SW480 (cell line): ENCODE results near the gene APMAP.

Experiments
- DNase-seq: peaks from one replicate; pipeline ENCODE4 v3.0.0-alpha.2; 2016; ENCODE audit warnings: low spot score

The APMAP gene

DNA sequence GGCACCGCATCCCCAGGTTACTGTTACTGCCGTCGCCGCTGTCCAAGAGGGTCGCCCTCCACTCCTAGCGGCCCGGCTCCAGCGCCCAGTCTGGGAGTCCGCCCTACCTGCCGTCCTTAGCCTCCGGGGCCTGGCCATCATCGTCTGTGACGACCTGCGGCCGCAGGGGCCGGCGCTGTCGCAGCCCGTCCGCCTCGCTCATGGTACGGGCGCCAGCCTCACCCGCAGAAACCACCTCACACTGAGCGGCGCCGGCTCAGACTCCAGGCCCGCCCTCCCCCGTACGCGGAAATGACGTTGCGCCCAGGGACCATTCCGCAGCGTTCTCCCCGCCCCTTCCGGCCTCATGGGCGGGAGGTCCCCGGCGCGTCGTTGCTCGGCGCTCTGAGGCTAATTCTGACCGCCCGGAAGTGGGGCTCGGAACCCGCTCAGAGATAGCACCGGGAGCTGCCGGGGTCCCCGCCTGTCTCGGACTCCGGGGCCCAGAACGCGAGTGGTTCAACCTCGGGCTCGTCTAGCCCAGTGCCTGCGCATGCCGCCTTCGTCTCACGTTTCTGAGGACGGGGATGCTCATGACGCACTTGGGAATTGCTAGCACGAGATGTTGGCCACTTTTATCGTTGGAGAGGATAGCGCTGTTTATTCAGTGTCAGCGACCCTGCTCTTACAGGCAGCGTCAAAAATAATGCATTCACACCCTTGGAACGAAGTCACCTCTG, at the start of gene APMAP:
Gene APMAP, minus strand, starts transcription at position 265 of the 719 bp plus-strand sequence. Its CDS starts 63 bp downstream, at position 202.
- DNase-seq: peak; percentile 96

- DNase-seq: no peak
Measured at GRCh38 chr20:25041813-25042530, 49.4 kb upstream of the APMAP start.

DNA sequence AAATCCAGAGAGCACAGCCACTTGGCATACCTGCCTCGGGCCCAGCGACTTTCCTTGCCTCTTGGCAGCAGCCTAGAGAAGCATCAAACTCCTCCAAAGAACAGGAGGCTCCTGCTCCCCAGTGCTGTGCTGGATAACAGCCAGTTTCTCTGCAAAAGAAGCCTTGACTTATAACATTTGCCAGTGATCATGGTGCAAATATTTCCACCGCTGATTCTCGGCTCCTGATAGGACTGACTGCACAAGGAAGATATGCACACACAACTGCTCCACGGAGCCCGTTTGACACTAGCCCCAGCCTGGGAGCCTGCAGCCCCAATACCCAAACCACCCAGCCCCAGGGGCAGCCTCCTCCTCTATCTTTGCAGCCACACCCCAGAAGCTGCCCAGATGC, 47.9 kb upstream of the APMAP start:
- no peak for DNase-seq

GRCh38 chr20:25039697-25040437, 47.3 kb upstream of the APMAP start:
- DNase-seq: no peak

DNA sequence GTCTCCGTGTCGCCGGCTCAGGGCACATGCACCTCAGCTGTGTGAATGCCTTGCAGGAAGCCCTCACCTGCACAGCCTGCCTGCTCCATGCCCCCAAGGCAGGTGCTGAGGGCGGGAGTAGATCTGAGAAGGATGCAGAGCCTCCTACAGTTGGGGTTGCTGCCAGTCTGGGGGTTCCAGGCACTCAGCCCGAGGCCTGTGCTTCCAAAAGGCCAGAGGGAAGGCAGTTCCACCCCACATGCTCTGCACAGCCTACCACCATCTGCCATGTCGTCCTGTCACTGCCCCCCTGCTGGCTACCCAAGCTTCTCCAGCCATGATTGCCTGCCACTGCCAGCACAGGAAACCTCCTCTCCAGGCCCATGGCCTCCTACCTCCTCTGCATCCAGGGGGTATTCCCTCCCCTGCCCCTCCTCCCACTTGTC, 46.1 kb upstream of the APMAP start:
- no peak for DNase-seq

- DNase-seq: no peak
Measured at GRCh38 chr20:25038103-25038410, 45.5 kb upstream of the APMAP start.

GRCh38 chr20:25037288-25038102, 44.9 kb upstream of the APMAP start:
- no peak for DNase-seq

DNA sequence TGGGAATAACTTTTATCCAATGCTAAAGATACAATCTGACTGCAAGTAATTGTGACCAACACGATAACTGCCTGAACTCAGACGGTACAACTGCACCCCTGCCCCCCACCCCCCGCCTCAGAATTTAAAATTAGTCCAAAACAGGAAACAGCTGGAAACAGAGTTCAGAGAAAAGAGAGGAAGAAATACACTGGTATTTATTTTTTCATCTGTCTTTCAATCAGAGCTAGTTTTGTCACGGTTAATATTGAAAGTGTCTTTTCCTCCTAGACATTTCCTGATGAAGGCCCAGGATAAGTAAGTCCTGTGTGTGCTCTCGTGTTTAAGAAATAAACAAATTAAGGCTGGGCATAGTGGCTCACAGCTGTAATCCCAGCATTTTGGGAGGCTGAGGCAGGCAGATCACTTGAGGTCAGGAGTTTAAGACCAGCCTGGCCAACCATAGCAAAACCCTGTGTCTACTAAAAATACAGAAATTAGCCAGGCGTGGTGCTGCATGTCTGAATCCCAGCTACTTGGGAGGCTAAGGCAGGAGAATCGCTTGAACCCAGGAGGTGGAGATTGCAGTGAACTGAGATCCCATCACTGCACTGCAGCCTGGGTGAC, 43.9 kb upstream of the APMAP start:
- DNase-seq: no peak

DNA sequence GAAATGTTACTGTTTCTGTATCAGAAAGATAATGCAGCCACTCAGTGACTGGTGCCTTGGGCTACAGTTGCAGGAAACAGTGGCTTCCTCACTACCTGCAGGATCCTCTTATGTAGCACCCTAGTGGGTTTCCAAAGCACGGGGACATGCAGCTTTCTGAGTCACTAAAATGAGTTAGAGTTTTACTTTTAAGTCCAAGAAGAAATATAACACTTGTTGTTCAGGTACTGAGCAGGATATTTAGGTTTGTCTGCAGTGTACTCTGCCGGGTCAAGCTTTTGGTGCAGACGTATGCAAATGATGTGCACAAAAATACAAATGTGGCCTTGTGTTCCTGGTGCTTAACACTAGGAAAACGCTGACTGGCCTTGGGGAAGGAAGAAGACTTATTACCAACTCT, 43.4 kb upstream of the APMAP start:
- DNase-seq: no peak

DNA sequence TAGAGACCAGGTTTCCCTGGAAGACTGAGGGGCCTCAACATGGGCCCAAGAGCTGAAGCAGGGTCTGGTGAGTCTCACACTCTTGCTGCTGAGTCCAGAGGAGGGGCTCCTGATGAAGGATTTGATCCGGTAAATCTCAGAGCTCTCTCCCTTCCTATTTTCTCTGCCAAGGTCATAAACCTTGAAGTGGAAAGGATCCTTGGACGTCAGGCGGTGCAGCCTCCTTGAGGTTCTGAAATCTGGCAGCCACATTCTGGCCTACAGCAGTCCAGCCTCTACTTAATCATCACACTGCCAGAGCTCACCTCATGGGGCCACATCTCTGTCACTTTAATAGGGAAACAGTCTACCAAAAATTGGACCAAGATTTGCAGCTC, 41.4 kb upstream of the APMAP start:
- DNase-seq: no peak

DNA sequence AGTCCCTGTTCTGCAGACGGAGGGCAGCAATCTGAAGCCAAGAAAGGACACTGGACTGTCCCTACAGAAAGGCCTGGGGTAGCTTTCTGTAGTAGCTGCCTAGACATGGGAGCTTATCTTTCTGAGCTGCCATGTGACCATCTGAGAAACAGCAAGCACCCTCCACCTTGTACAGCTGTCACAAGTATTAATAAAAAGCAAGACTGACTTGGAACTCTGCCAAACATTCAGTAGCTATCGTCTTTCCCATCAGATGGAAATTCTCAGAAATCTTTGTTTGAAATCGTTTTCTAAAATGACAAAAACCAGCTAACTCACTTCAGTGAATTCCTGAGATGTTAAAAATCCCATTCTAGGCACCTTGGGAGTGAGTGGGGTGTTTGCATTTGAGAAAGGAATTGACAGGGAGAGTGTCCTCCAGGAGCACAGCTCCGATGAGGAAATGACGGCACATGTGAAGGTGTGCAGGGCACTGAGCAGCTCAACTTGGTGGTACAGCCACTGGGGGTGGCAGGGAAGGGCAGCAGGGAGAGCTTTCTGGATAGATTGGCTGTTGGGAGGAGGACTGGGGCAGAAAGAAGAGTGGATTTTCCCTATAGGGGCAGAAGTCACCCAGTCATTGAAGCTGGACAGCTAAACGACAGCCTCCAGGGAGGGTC, 40.8 kb upstream of the APMAP start:
- DNase-seq: peak; percentile 38

DNA sequence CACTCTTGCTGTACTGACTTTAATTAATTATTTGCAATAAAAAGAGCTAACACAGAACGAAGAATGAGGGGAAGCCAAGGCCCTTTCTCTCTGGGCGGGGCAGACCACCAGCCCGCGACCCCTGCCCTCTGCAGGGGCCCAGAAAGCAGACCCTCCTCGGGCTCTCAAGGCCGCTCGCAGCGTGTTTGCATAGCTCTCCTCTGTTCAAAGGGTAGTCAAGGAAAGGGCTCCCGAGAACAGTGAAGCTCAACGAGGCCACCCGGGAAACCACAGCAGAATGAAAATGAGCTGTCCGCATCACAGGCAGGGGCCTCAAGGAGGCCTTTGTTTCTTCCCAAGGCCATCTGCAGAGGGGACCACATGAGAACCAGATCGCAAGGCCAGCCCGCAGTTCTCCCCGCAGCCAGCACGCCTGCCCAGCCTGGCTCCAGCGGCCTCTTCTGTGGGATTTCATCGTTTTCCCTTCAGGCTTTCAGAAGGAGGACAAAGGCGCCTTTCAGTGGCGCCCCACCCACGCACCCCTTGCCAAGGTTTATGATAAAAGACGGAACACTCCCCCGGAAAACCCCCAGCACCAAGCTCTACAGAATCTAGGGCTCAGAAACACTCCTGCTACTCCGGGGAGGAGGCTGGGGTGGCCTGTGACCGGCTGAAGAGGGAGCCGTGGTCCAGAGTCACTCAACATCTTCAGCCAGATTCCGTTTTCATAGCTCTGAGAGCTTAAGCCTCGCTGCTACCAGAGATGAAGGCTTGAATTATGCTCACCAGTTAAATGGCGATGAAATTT, 40.1 kb upstream of the APMAP start:
- DNase-seq: peak; percentile 89

GRCh38 chr20:25032065-25032477, 39.5 kb upstream of the APMAP start:
- DNase-seq: no peak

DNA sequence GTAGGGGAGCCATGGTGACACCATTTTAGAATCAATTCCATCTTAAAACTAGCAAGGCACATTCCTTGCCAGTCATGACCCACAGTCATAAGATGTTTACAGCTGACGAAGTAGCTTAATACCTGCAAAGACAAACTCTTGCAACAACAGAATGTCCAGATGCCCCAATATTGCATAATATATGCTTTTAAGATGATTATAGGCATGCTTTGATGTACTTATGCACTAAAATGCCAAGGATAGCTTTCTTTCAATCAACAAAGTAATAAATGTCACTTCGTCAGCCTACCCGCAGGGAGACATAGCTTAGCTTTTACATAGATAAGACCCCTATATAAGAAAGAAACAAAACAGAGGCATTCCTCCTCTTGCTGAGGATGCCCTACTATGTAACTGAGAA, 38.7 kb upstream of the APMAP start:
- DNase-seq: no peak

DNA sequence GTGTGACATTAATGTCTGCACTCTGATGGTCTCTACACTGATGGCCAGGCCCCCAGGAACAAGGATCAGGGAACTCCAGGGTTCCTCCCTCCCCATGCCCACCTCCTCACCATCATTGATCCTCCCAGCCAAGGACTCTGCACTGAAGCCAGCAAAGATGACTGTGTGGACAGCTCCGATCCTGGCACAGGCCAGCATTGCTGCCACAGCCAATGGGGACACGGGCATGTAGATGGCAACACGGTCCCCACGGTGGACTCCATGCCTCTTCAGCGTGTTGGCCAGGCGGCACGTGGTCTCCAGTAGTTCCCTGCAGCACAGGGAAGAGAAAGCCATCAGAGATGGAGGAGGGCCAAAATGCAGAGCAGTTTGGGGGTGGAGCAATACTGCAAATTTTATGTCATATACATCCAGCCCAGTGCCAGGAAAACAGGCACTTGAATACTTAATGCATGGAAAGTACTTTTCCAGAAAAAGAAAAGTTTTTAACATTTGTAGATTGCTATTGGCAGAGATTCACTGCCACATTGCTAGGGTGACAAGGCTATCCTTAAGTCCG, 38.2 kb upstream of the APMAP start:
- DNase-seq: no peak

GRCh38 chr20:25030007-25030648, 37.6 kb upstream of the APMAP start:
- DNase-seq: no peak

DNA sequence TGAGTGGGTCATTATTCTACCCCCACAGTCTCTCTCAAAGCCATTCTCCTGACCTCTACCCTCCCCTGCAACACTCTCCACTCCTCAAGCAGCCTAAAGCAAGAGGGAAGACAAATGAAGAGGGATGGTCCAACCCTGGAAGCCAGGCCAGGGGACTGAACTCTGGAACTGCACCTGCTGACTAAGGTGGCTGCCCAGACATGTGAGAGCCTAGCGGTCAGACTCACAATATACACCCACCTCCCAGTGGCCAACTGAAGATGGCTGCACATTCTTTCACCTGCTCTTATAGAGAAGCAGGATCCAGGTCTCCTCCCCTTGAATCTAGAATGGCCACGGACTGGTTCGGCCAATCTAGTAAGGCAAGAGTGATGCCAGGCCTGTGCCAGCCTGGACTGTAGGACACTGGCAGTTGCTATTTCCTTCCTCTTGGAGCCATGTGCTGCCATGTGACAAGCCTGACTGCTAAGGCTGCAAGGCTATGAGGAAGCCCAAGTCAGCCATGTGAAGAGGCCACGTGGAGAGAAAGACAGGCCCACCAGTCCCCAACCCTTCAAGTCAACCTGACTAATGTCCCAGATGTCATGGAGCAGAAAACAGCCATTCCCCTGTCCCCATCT, 33.5 kb upstream of the APMAP start:
- no peak for DNase-seq

DNA sequence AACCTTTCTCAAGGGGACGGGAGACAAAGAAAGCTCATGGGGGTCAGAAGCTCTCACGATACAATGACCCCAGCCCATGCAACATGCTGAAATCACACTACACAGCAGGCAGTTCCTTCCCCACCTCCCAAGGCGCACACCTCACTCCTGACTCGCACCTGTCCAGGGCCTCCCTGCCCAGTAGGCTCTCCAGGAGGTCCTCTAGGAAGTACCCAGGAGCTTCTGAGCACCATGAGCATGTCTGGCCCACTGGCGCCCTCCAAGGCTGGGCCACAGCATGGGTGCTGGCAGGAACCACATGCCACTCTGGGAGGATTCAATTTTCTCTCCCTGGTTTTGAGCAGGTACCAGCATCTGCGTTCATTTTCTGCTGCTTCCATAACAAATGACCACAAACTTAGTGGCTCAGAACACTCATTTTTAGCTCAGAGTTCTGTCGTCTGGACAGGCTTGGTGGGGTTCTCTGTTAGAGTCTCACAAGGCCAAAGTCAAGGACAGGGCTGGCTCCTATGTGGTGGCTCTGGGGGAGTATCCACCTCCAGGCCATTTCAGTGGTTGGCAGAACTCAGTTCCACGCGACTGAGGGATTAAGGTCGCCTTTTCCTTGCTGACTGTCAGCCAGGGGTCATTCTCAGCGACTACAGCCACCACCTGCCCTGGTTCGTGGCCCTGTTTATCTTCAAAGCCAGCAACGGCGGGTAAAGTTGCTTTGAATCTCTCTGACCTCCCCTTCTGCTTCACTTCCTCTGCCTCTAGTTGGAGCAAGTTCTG, 32.7 kb upstream of the APMAP start:
- no peak for DNase-seq
